ENCODE results near the gene RIC8B.

RIC8B gene

DNA sequence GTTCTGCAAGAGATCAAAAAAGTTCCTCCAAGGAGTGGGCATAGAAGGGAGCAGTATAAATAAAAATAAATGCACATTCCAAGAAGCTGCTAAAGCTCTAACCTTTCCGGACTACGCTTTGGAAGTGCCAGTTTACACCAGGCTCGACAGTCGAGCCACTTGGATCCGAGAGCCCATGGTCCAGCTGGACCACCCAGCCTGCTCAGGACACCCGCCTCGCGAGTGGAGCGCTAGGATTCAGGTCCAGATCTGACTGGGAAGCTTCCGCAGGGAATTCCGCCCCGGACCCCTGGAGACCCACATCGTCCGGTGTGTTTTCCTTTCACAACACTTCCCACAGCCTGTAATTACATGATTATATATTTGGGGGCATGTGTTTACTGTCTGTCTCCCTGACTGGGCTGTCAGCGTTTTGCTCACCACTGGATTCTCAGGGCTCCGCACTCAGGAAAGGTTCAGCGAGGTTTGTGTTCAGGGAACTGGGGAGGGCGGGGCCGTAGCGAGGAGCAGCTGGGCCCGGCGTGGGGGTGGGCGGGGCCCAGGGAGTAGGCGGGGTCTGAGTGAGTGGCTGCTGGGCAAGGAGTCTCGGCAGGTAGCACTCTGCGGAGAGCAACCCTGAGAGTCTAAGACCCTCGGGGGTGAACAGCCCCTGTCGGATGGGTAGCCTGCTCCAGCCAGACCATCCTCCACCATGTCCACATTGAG, 128.9 kb downstream of the RIC8B start:
- Mint-ChIP-seq H3K27me3 (ENCODE audit: low read depth, poor library complexity) (peaks cover 6% of the 10 kb centered on the region), H3K4me3 (peak overlapping the region; percentile 77), H3K9me3 (no peaks in the 10 kb centered on the region), H3K36me3 (ENCODE audit: low read depth) (no peaks in the 10 kb centered on the region), H3K27ac (no peak overlapping the region), H3K4me1 (peaks cover 44% of the 10 kb centered on the region)
- DNase-seq, result peak; percentile 94
- TF ChIP-seq, protein P1, sequence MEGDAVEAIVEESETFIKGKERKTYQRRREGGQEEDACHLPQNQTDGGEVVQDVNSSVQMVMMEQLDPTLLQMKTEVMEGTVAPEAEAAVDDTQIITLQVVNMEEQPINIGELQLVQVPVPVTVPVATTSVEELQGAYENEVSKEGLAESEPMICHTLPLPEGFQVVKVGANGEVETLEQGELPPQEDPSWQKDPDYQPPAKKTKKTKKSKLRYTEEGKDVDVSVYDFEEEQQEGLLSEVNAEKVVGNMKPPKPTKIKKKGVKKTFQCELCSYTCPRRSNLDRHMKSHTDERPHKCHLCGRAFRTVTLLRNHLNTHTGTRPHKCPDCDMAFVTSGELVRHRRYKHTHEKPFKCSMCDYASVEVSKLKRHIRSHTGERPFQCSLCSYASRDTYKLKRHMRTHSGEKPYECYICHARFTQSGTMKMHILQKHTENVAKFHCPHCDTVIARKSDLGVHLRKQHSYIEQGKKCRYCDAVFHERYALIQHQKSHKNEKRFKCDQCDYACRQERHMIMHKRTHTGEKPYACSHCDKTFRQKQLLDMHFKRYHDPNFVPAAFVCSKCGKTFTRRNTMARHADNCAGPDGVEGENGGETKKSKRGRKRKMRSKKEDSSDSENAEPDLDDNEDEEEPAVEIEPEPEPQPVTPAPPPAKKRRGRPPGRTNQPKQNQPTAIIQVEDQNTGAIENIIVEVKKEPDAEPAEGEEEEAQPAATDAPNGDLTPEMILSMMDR (IDR thresholded peaks at IDR 0.05), result no peak

DNA sequence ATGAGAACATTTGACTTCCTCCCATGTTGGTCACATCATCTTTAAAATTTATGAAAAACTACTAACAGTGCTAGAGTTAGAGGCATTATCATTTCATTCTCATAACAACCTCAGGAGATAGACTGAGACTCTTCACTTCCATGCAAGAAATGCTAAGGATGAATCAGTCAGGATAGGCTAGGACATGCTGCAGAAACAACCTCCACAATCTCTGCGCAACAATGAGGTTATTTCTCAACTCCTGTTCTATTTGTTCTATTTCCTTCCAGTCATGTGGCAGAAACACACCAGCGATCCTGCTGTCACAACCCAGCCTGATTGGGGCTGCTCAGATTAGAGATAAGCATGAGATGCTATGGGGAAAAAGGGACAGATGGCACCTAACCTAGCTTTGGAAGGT, 132.2 kb downstream of the RIC8B start:
- Mint-ChIP-seq H3K4me3 (no peak overlapping the region), H3K9me3 (no peaks in the 10 kb centered on the region), H3K27ac (no peak overlapping the region), H3K27me3 (ENCODE audit: low read depth, poor library complexity) (peaks cover 6% of the 10 kb centered on the region), H3K4me1 (peaks cover 22% of the 10 kb centered on the region), H3K36me3 (ENCODE audit: low read depth) (no peaks in the 10 kb centered on the region)
- TF ChIP-seq, protein P1 (IDR thresholded peaks at IDR 0.05), result no peak
- DNase-seq, result no peak

DNA sequence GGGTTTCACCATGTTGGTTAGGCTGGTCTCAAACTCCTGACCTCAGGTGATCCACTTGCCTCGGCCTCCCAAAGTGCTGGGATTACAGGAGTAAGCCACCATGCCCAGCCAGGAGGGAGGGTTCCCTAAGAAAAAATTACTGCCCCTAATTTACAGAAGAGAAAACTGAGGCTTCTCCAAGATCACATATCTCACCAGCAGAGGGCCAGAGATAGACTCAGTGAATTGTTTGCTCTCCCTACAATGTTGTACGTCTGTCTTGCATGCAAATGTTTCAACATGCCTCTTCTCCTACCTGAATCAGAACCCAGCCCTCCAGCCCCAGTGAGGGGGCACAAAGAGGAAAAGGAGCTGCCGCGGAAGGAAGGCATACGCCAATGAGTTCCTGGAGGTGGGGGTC, 132.9 kb downstream of the RIC8B start:
- Mint-ChIP-seq H3K4me1 (peaks cover 21% of the 10 kb centered on the region), H3K36me3 (ENCODE audit: low read depth) (no peaks in the 10 kb centered on the region), H3K27ac (no peak overlapping the region), H3K9me3 (no peaks in the 10 kb centered on the region), H3K4me3 (no peak overlapping the region), H3K27me3 (ENCODE audit: low read depth, poor library complexity) (peaks cover 6% of the 10 kb centered on the region)
- DNase-seq, result no peak
- TF ChIP-seq, protein P1 (IDR thresholded peaks at IDR 0.05), result no peak

DNA sequence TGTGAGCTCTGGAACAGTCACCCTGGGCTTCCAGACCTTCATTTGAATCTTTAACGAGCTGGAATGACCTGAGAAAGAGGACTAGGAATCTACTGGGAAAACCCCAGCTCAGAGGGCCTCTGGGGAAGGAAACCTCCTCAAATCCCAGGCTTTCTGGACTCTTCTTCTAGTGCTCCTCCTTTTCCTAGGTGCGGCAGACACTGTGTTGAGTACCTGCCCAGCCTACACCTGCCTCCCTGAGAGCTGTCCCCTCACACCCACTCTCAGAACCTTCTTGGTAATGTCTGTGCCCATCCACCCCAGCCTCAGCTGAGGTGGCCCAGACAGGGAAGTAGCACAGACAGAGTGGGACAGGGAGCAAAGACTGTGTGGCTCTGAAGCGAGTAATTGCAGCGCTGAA, 133.4 kb downstream of the RIC8B start:
- TF ChIP-seq, protein P1 (IDR thresholded peaks at IDR 0.05), result no peak
- no peak for DNase-seq
- no peaks in the 10 kb centered on the region for H3K36me3 Mint-ChIP-seq (ENCODE audit: low read depth)
- H3K4me1 Mint-ChIP-seq, result peaks cover 20% of the 10 kb centered on the region
- H3K27ac Mint-ChIP-seq, result no peak overlapping the region
- no peaks in the 10 kb centered on the region for H3K9me3 Mint-ChIP-seq
- H3K27me3 Mint-ChIP-seq (ENCODE audit: low read depth, poor library complexity), result peaks cover 2% of the 10 kb centered on the region
- H3K4me3 Mint-ChIP-seq, result no peak overlapping the region

DNA sequence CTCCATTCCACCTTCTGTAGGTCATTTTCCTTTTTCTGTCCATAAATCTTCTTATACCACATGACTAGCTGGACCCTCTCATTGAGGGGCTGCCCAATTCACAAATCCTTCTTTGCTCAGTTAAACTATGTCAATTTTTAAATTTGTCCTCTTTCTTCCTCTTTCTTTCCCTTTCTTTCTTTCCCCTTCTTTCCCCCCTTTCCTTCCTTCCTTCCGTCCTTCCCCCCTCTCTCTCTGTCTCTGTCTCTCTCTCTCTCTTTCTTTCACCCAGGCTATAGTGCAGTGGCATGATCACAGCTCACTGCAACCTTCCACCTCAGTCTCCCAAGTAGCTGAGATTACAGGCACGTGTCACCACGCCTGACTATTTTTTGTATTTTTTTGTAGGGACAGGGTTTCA, 134.1 kb downstream of the RIC8B start:
- no peaks in the 10 kb centered on the region for H3K27me3 Mint-ChIP-seq (ENCODE audit: low read depth, poor library complexity)

More for the DNA sequence above, 134.1 kb downstream of the RIC8B start:
- Mint-ChIP-seq H3K4me3 (no peak overlapping the region), H3K9me3 (no peaks in the 10 kb centered on the region), H3K4me1 (peaks cover 15% of the 10 kb centered on the region), H3K27ac (no peak overlapping the region), H3K36me3 (ENCODE audit: low read depth) (no peaks in the 10 kb centered on the region)
- TF ChIP-seq, protein P1 (IDR thresholded peaks at IDR 0.05), result no peak
- no peak for DNase-seq

All from nephron progenitor cell (in vitro differentiated cells).